ENCODE results near the gene DTD2.

Gene DTD2

GRCh38 chr14:31403707-31404106 lies 53.6 kb downstream of the DTD2 start:
- DNase-seq = no peak

GRCh38 chr14:31402764-31403439 lies 54.4 kb downstream of the DTD2 start:
- DNase-seq = no peak

- DNase-seq = no peak
Measured at GRCh38 chr14:31401369-31401932, 55.9 kb downstream of the DTD2 start.

GRCh38 chr14:31400031-31400638 lies 57.2 kb downstream of the DTD2 start:
- DNase-seq = no peak

All from midbrain (tissue), 1 donor.